Measurements from ENCODE around the gene BABAM2.

BABAM2 gene

GRCh38 chr2:27914041-27914804, 23.7 kb downstream of the BABAM2 start:
- no peak for DNase-seq

- DNase-seq, result no peak
These were observed 24.3 kb downstream of the BABAM2 start for GRCh38 chr2:27914805-27915175.

GRCh38 chr2:27915191-27915590, 24.7 kb downstream of the BABAM2 start:
- DNase-seq, result no peak

- peak; percentile 61 for DNase-seq
These were observed 25.3 kb downstream of the BABAM2 start for GRCh38 chr2:27915874-27916273.

- DNase-seq, result no peak
These were observed 25.9 kb downstream of the BABAM2 start for GRCh38 chr2:27916293-27916995.

- DNase-seq, result peak; percentile 69
These were observed 29.8 kb downstream of the BABAM2 start for GRCh38 chr2:27920148-27920885.

GRCh38 chr2:27921424-27921823, 30.9 kb downstream of the BABAM2 start:
- no peak for DNase-seq

GRCh38 chr2:27921880-27922547, 31.5 kb downstream of the BABAM2 start:
- no peak for DNase-seq

- no peak for DNase-seq
These were observed 32.3 kb downstream of the BABAM2 start for GRCh38 chr2:27922842-27923241.

- no peak for DNase-seq
These were observed 35.4 kb downstream of the BABAM2 start for GRCh38 chr2:27925766-27926472.

GRCh38 chr2:27929916-27930486, 39.5 kb downstream of the BABAM2 start:
- no peak for DNase-seq

- DNase-seq, result no peak
These were observed 40.9 kb downstream of the BABAM2 start for GRCh38 chr2:27931361-27931950.

GRCh38 chr2:27932396-27932795, 41.9 kb downstream of the BABAM2 start:
- DNase-seq, result no peak

- no peak for DNase-seq
These were observed 44.5 kb downstream of the BABAM2 start for GRCh38 chr2:27935026-27935425.

- no peak for DNase-seq
These were observed 49.7 kb downstream of the BABAM2 start for GRCh38 chr2:27940090-27940671.

GRCh38 chr2:27940982-27941381, 50.5 kb downstream of the BABAM2 start:
- DNase-seq, result no peak

GRCh38 chr2:27942612-27943547, 52.4 kb downstream of the BABAM2 start:
- no peak for DNase-seq

- no peak for DNase-seq
These were observed 56.1 kb downstream of the BABAM2 start for GRCh38 chr2:27946530-27947060.

- no peak for DNase-seq
These were observed 61.5 kb downstream of the BABAM2 start for GRCh38 chr2:27952070-27952469.

- DNase-seq, result no peak
These were observed 62.5 kb downstream of the BABAM2 start for GRCh38 chr2:27953077-27953476.

Data from DMS153 (cell line).